HepG2 (cell line): ENCODE data around the gene CDH23. TPM values are rescaled to one million over a fixed set of nuclear protein-coding genes. Genes with fewer than 3 reads are reported as not detected.

ENCODE experiments used
- ATAC-seq: fragments of 200-7000 bp; cut with Tn5 transposase; 3 replicates; pipeline ENCODE4 v1.9.1; 2020; ENCODE audit warnings: mild to moderate bottlenecking, moderate library complexity
- BruUV-seq: library from RNA; stranded (reverse); fragments of 400-500 nt; replicated peaks from 2 replicates; lab custom pipeline; 2021; lab: Mats Ljungman, UMichigan
- CTCF ChIA-PET: fragments of 300-600 bp; formaldehyde crosslinking; extraction: SDS; loops from one replicate; lab custom pipeline; 2021; ENCODE audit warnings: low total read pairs, inconsistent platforms, low intra/inter-chr PET ratio; lab: Yijun Ruan, JAX
- POLR2A ChIA-PET: fragments of 350-600 bp; sonication (Branson Sonifier 250); formaldehyde crosslinking; loops from one replicate; lab custom pipeline; 2020; ENCODE audit warnings: antibody characterized with exemption, inconsistent platforms; lab: Yijun Ruan, JAX
- DNase-seq: peaks from one replicate; pipeline ENCODE4 v3.0.0-alpha.2; 2015; ENCODE audit warnings: low spot score
- FAIRE-seq: peaks from 3 replicates; lab custom pipeline; 2011; peaks lifted over from hg19 to GRCh38; lab: Jason Lieb, UNC
- H2AFZ ChIP-seq: one replicate; pipeline ENCODE4 v1.6.1; 2011; ENCODE audit warnings: low read length, inconsistent platforms
- H3K27ac ChIP-seq: fragments of 300-600 bp; 3 replicates; pipeline ENCODE4 v1.8.0; 2011; ENCODE audit warnings: mixed run types, mild to moderate bottlenecking, mixed read lengths, low read length, inconsistent platforms; ENCODE audit not compliant: insufficient read depth; ENCODE audit errors: extremely low read length
- H3K27me3 ChIP-seq, 2 experiments: fragments of 200-600 bp in 1 of 2; 2 replicates in 1 of 2; 3 replicates in 1 of 2; pipeline versions ENCODE4 v1.6.0 to v1.8.0; 2011; ENCODE audit warnings: low read length in 2 of 2, mild to moderate bottlenecking in 2 of 2, moderate library complexity in 2 of 2, inconsistent platforms in 1 of 2; ENCODE audit not compliant: insufficient read depth in 2 of 2, control insufficient read depth in 1 of 2
- H3K36me3 ChIP-seq, 2 experiments: fragments of 200-600 bp in 1 of 2; replicated peaks in 1 of 2; 2 replicates in 1 of 2; 3 replicates in 1 of 2; pipeline versions ENCODE4 v1.5.1 to v1.8.0; 2011; ENCODE audit warnings: low read length in 2 of 2, inconsistent platforms in 1 of 2; ENCODE audit not compliant: insufficient read depth in 2 of 2, control insufficient read depth in 1 of 2
- H3K4me1 ChIP-seq: 2 replicates; pipeline ENCODE4 v1.5.1; 2012; ENCODE audit warnings: low read length, inconsistent platforms; ENCODE audit not compliant: insufficient read depth
- H3K4me2 ChIP-seq: 2 replicates; pipeline ENCODE4 v1.6.0; 2011; ENCODE audit warnings: low read depth, low read length, inconsistent platforms
- H3K4me3 ChIP-seq, 3 experiments: fragments of 200-600 bp in 1 of 3; sonication (generic), shearing (Covaris generic) in 1 of 3; replicated peaks in 1 of 3; 2 replicates each; pipeline ENCODE4 v1.5.1; 2011 to 2016; ENCODE audit warnings: low read length in 3 of 3, inconsistent platforms in 2 of 3, low read depth in 2 of 3, mild to moderate bottlenecking in 2 of 3, control low read depth in 1 of 3, mixed read lengths in 1 of 3; ENCODE audit not compliant: insufficient read depth in 1 of 3
- H3K79me2 ChIP-seq: one replicate; pipeline ENCODE4 v1.6.1; 2011; ENCODE audit warnings: low read length, inconsistent platforms; ENCODE audit not compliant: insufficient read depth
- H3K9ac ChIP-seq: 2 replicates; pipeline ENCODE4 v1.6.0; 2011; ENCODE audit warnings: mild to moderate bottlenecking, low read depth, low read length, inconsistent platforms; ENCODE audit not compliant: insufficient read depth
- H3K9me3 ChIP-seq: 2 replicates; pipeline ENCODE4 v1.5.1; 2012; ENCODE audit warnings: mild to moderate bottlenecking, low read length
- H4K20me1 ChIP-seq: 2 replicates; pipeline ENCODE4 v1.6.0; 2011; ENCODE audit warnings: inconsistent platforms, mild to moderate bottlenecking, low read length, moderate library complexity; ENCODE audit not compliant: insufficient read depth
- ATF7-NPFF ChIP-seq: sonication (generic); formaldehyde crosslinking; IDR thresholded peaks from 2 replicates; pipeline ENCODE4 v1.8.1; 2023; ENCODE audit warnings: mild to moderate bottlenecking, low read depth, missing genetic modification reagents, moderate library complexity
- CENPT ChIP-seq: sonication (generic); formaldehyde crosslinking; IDR thresholded peaks from 2 replicates; pipeline ENCODE4 v1.8.0; 2022; ENCODE audit warnings: low read depth, mild to moderate bottlenecking, moderate library complexity, missing genetic modification reagents
- IRF1 ChIP-seq: sonication (generic); formaldehyde crosslinking; IDR thresholded peaks from 2 replicates; pipeline ENCODE4 v1.4.0; 2020; ENCODE audit warnings: low read depth, mild to moderate bottlenecking, missing genetic modification reagents
- JUN ChIP-seq: sonication (generic); formaldehyde crosslinking; IDR thresholded peaks from 2 replicates; pipeline ENCODE4 v1.4.0; 2020; ENCODE audit warnings: mild to moderate bottlenecking, missing genetic modification reagents
- LRRFIP1 ChIP-seq: sonication (generic); formaldehyde crosslinking; conservative IDR thresholded peaks from 2 replicates; pipeline ENCODE4 v1.4.0; 2020; ENCODE audit warnings: missing genetic modification reagents
- PATZ1 ChIP-seq: sonication (generic); formaldehyde crosslinking; IDR thresholded peaks from 2 replicates; pipeline ENCODE4 v1.4.0; 2020; ENCODE audit warnings: missing genetic modification reagents
- REL ChIP-seq: sonication (generic); formaldehyde crosslinking; conservative IDR thresholded peaks from 2 replicates; pipeline ENCODE4 v1.8.0; 2022; ENCODE audit warnings: mild to moderate bottlenecking, missing genetic modification reagents, moderate library complexity
- TOPORS ChIP-seq: sonication (generic); formaldehyde crosslinking; IDR thresholded peaks from 2 replicates; pipeline ENCODE4 v1.8.0; 2023; ENCODE audit warnings: mild to moderate bottlenecking, missing genetic modification reagents
- ZBTB2 ChIP-seq: sonication (generic); formaldehyde crosslinking; IDR thresholded peaks from 2 replicates; pipeline ENCODE4 v1.8.0; 2022; ENCODE audit warnings: low read depth, missing genetic modification reagents
- ZC3H4 ChIP-seq: sonication (generic); formaldehyde crosslinking; IDR thresholded peaks from 2 replicates; pipeline ENCODE4 v1.4.0; 2020; ENCODE audit warnings: missing genetic modification reagents, borderline replicate concordance
- ZNF274 ChIP-seq: sonication (generic); formaldehyde crosslinking; IDR thresholded peaks from 2 replicates; pipeline ENCODE4 v1.5.1; 2020; ENCODE audit warnings: mild to moderate bottlenecking, missing genetic modification reagents
- ZNF383 ChIP-seq: sonication (generic); formaldehyde crosslinking; IDR thresholded peaks from 2 replicates; pipeline ENCODE4 v1.4.0; 2020; ENCODE audit warnings: missing genetic modification reagents, mild to moderate bottlenecking, borderline replicate concordance
- ZNF615 ChIP-seq: sonication (generic); formaldehyde crosslinking; IDR thresholded peaks from 2 replicates; pipeline ENCODE4 v1.5.0; 2020; ENCODE audit warnings: mild to moderate bottlenecking, missing genetic modification reagents, borderline replicate concordance
- ZNF878 ChIP-seq: sonication (generic); formaldehyde crosslinking; IDR thresholded peaks from 2 replicates; pipeline ENCODE4 v1.8.1; 2023; ENCODE audit warnings: mild to moderate bottlenecking, missing genetic modification reagents, moderate library complexity
- ZUFSP ChIP-seq: sonication (generic); formaldehyde crosslinking; IDR thresholded peaks from 2 replicates; pipeline ENCODE4 v1.9.0; 2021; ENCODE audit warnings: missing genetic modification reagents, mild to moderate bottlenecking, borderline replicate concordance
- WGBS: methylation state at CpG from one replicate; pipeline ENCODE4 v1.1.6; 2017; ENCODE audit warnings: low lambda C conversion rate; 5-methylcytosine and 5-hydroxymethylcytosine counted together
- in situ Hi-C: cut with HindIII; loops from 2 replicates; pipeline ENCODE4 v1.10.0; 2017; ENCODE audit warnings: low pct_unique_long_range_greater_than_20kb; ENCODE audit not compliant: extremely low pct_ligation_motif_present
- intact Hi-C: fragments of 100-400 bp; cut with micrococcal nuclease; formaldehyde crosslinking; loops from one replicate; pipeline ENCODE4 v1.10.0; 2022; ENCODE audit not compliant: unreplicated experiment
- polyA plus RNA-seq, 8 experiments: library from polyadenylated mRNA; depleted of rRNA in 3 of 8; stranded (reverse) in 7 of 8; unstranded in 1 of 8; fragments of >200 nt; fragmentation: Illumina TruSeq in 4 of 8; extraction: Trizol in 4 of 8; gene quantifications; 2 replicates each; pipeline versions ENCODE4 v1.2.1 to v1.2.3, GENCODE V29; 2011 to 2016; ENCODE audit warnings: low read depth in 4 of 8, missing spikeins in 1 of 8, mixed read lengths in 1 of 8; ENCODE audit not compliant: insufficient read depth in 1 of 8
- total RNA-seq, 5 experiments: library from RNA; depleted of rRNA; stranded (reverse); fragments of >200 nt; fragmentation: Illumina TruSeq; extraction: Trizol; gene quantifications; 2 replicates each; pipeline ENCODE4 v1.2.3, GENCODE V29; 2016; ENCODE audit warnings: low read depth in 1 of 5

CDH23 gene
- total and polyA plus RNA-seq, 2 of the 13 experiments (the other 11 are each of a cell fraction or from before 2014, with no cell fraction given), result 0.13 TPM; not detected in 1

GRCh38 chr10:71705582-71705981, 308.9 kb downstream of the CDH23 start:
- Histone ChIP-seq H3K4me2 (no peak overlapping the region), H3K9ac (no peak overlapping the region), H3K4me1 (no peaks in the 10 kb centered on the region)
- no peak for TF ChIP-seq ZC3H4 (CRISPR knock-in tag)
- TF ChIP-seq ZNF615, result no peak
- TF ChIP-seq CENPT (CRISPR knock-in tag), result no peak
- TF ChIP-seq ZNF383, result no peak
- no peak for TF ChIP-seq ZNF274
- TF ChIP-seq ZNF878 (CRISPR knock-in tag), result no peak
- no peak for TF ChIP-seq LRRFIP1 (CRISPR knock-in tag)
- TF ChIP-seq TOPORS (CRISPR knock-in tag), result no peak
- TF ChIP-seq REL (CRISPR knock-in tag), result no peak
- TF ChIP-seq JUN (CRISPR knock-in tag), result no peak
- no peak for TF ChIP-seq ZUFSP
- no peak for TF ChIP-seq ATF7-NPFF (CRISPR knock-in tag)
- no peak for TF ChIP-seq ZBTB2 (CRISPR knock-in tag)
- no peak for TF ChIP-seq IRF1 (CRISPR knock-in tag)
- TF ChIP-seq PATZ1 (CRISPR knock-in tag), result no peak

More at GRCh38 chr10:71705582-71705981, 308.9 kb downstream of the CDH23 start:
- Histone ChIP-seq H3K4me3 (no peak overlapping the region), H3K36me3 (no peaks in the 10 kb centered on the region), H3K79me2 (no peaks in the 10 kb centered on the region), H3K27me3 (peaks cover 3 to 43% of the 10 kb centered on the region in 2 experiments; a peak in 4 of 5 replicates), H3K9me3 (no peaks in the 10 kb centered on the region), H2AFZ (no peak overlapping the region), H4K20me1 (no peaks in the 10 kb centered on the region), H3K27ac (no peak overlapping the region)
- ChIA-PET POLR2A (no interaction called here), CTCF (no interaction called here)
- intact Hi-C loops (loop anchor here (5.0 kb wide), 1 partner anchor 323 kb away; no protein-coding TSS in a partner anchor), in situ Hi-C loops (no loop called here)
- no CpG with 5 or more reads among the region's 2 CpGs for WGBS
- BruUV-seq, result no TSS peak
- FAIRE-seq (no peak), DNase-seq (no peak), ATAC-seq (no peak)
